ENCODE results near the gene SLC39A11. TPM values are rescaled to one million over a fixed set of nuclear protein-coding genes. Genes with fewer than 3 reads are reported as not detected.
"Not testable (repeated sequence)": the region's sequence is repeated elsewhere in the genome, so short reads cannot be mapped to it uniquely, and the experiment has no call there.

Gene SLC39A11
- total and polyA plus RNA-seq, 2 donors, result 9.4 to 23.8 TPM

- DNase-seq (ENCODE audit: extremely low spot score), result no peak
- no peak overlapping the region for H3K27ac ChIP-seq (ENCODE audit: low read depth)
- H3K36me3 ChIP-seq (ENCODE audit: insufficient read depth), result no peaks in the 10 kb centered on the region
- no peaks in the 10 kb centered on the region for H3K4me1 ChIP-seq (ENCODE audit: insufficient read depth)
- 81% methylated on average over 14 of the region's 14 CpGs for WGBS
- no peak overlapping the region for H3K4me3 ChIP-seq (ENCODE audit: low read depth, low read length)
These were observed 436.2 kb downstream of the SLC39A11 start for GRCh38 chr17:72656130-72656763.

- WGBS, result 90% methylated on average over 12 of the region's 12 CpGs
- Histone ChIP-seq H3K4me1 (ENCODE audit: insufficient read depth) (no peaks in the 10 kb centered on the region), H3K4me3 (ENCODE audit: low read depth, low read length) (no peak overlapping the region), H3K36me3 (ENCODE audit: insufficient read depth) (no peaks in the 10 kb centered on the region), H3K27ac (ENCODE audit: low read depth) (no peak overlapping the region)
- no peak for DNase-seq (ENCODE audit: extremely low spot score)
These were observed 437.8 kb downstream of the SLC39A11 start for GRCh38 chr17:72654706-72655105.

DNA sequence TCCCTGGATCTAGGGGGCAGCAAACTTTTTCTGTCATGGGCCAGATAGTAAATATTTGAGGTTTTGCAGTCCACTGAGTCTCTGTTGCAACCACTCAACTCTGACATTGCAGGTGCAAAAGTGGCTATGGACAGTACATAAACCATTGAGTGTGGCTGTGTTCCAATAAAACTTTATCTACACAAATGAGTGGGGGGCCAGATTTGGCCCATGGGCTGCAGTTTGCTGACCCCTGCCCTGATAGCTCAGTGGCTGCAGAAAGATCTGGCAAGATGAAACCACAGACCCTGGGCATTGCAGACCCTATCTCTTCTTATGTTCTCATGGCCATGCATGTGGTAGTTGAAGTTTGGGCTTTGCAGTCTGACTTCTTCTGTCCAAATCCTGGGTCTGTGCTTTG, 440.5 kb downstream of the SLC39A11 start:
- no peak overlapping the region for H3K27ac ChIP-seq (ENCODE audit: low read depth)
- H3K4me3 ChIP-seq (ENCODE audit: low read depth, low read length), result no peak overlapping the region
- H3K4me1 ChIP-seq (ENCODE audit: insufficient read depth), result no peaks in the 10 kb centered on the region
- no peaks in the 10 kb centered on the region for H3K36me3 ChIP-seq (ENCODE audit: insufficient read depth)
- no peak for DNase-seq (ENCODE audit: extremely low spot score)

GRCh38 chr17:72648702-72649101, 443.8 kb downstream of the SLC39A11 start:
- Histone ChIP-seq H3K27ac (ENCODE audit: low read depth) (no peak overlapping the region), H3K36me3 (ENCODE audit: insufficient read depth) (no peaks in the 10 kb centered on the region), H3K4me1 (ENCODE audit: insufficient read depth) (no peaks in the 10 kb centered on the region), H3K4me3 (ENCODE audit: low read depth, low read length) (no peak overlapping the region)
- DNase-seq (ENCODE audit: extremely low spot score), result no peak
- 96% methylated on average over 11 of the region's 11 CpGs for WGBS

GRCh38 chr17:72646176-72646575, 446.3 kb downstream of the SLC39A11 start:
- Histone ChIP-seq H3K27ac (ENCODE audit: low read depth) (no peak overlapping the region), H3K36me3 (ENCODE audit: insufficient read depth) (no peaks in the 10 kb centered on the region), H3K4me3 (ENCODE audit: low read depth, low read length) (no peak overlapping the region), H3K4me1 (ENCODE audit: insufficient read depth) (no peaks in the 10 kb centered on the region)
- no peak for DNase-seq (ENCODE audit: extremely low spot score)
- WGBS, result 50% methylated on average over 2 of the region's 2 CpGs

GRCh38 chr17:72644492-72644891, 448.0 kb downstream of the SLC39A11 start:
- no peaks in the 10 kb centered on the region for H3K36me3 ChIP-seq (ENCODE audit: insufficient read depth)
- WGBS, result 70% methylated on average over 4 of the region's 4 CpGs
- no peak overlapping the region for H3K4me3 ChIP-seq (ENCODE audit: low read depth, low read length)
- H3K4me1 ChIP-seq (ENCODE audit: insufficient read depth), result no peaks in the 10 kb centered on the region
- no peak for DNase-seq (ENCODE audit: extremely low spot score)
- no peak overlapping the region for H3K27ac ChIP-seq (ENCODE audit: low read depth)

GRCh38 chr17:72643575-72644216, 448.8 kb downstream of the SLC39A11 start:
- 73% methylated on average over 4 of the region's 4 CpGs for WGBS
- Histone ChIP-seq H3K4me3 (ENCODE audit: low read depth, low read length) (no peak overlapping the region), H3K4me1 (ENCODE audit: insufficient read depth) (no peaks in the 10 kb centered on the region), H3K27ac (ENCODE audit: low read depth) (no peak overlapping the region), H3K36me3 (ENCODE audit: insufficient read depth) (no peaks in the 10 kb centered on the region)
- no peak for DNase-seq (ENCODE audit: extremely low spot score)

DNA sequence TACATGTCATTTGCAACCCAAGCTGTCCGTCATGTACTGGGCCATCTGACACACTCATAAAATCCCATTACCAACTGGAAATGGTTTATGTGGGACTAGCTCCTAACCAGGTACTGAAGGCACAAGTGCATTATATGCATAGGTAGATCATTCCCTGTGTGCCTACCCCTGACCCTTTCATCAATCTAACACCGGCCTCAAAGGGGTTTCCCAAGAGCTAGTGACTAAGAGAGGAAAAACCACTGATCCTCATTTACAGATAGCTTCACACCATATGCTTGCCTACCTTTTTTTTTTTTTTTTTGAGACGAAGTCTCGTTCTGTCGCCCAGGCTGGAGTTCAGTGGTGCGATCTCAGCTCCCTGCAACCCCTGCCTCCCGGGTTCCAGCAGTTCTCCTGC, 449.8 kb downstream of the SLC39A11 start:
- no peak for DNase-seq (ENCODE audit: extremely low spot score)
- Histone ChIP-seq H3K27ac (ENCODE audit: low read depth) (no peak overlapping the region), H3K36me3 (ENCODE audit: insufficient read depth) (no peaks in the 10 kb centered on the region), H3K4me1 (ENCODE audit: insufficient read depth) (no peaks in the 10 kb centered on the region), H3K4me3 (ENCODE audit: low read depth, low read length) (no peak overlapping the region)
- WGBS, result 90% methylated on average over 7 of the region's 7 CpGs

GRCh38 chr17:72640415-72641165, 451.9 kb downstream of the SLC39A11 start:
- Histone ChIP-seq H3K27ac (ENCODE audit: low read depth) (peak overlapping the region; percentile 62), H3K36me3 (ENCODE audit: insufficient read depth) (no peaks in the 10 kb centered on the region), H3K4me3 (ENCODE audit: low read depth, low read length) (no peak overlapping the region), H3K4me1 (ENCODE audit: insufficient read depth) (no peaks in the 10 kb centered on the region)
- 26% methylated on average over 61 of the region's 61 CpGs for WGBS
- no peak for DNase-seq (ENCODE audit: extremely low spot score)

DNA sequence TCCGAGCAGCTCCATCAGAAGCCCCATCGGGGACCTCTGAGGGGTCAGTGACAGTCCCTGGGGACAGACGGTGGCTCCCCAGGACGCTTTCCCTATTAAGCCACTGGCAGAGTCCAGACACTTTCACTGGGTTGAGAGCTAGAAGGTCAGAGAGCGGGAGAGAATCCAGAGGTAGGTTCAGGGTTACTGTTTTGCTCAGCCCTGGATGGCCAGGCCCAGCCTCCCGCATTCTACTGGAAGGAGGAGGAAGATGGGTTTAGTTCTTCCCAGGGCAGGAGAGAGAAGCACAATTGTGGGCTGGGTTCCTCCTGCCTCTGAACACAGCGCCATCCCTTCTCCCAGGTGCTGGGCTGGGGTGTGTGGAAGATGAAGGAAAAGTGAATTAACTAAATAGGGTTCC, 452.8 kb downstream of the SLC39A11 start:
- H3K27ac ChIP-seq (ENCODE audit: low read depth), result no peak overlapping the region
- H3K4me3 ChIP-seq (ENCODE audit: low read depth, low read length), result no peak overlapping the region
- H3K36me3 ChIP-seq (ENCODE audit: insufficient read depth), result no peaks in the 10 kb centered on the region
- H3K4me1 ChIP-seq (ENCODE audit: insufficient read depth), result no peaks in the 10 kb centered on the region
- 86% methylated on average over 7 of the region's 7 CpGs for WGBS
- DNase-seq (ENCODE audit: extremely low spot score), result no peak

DNA sequence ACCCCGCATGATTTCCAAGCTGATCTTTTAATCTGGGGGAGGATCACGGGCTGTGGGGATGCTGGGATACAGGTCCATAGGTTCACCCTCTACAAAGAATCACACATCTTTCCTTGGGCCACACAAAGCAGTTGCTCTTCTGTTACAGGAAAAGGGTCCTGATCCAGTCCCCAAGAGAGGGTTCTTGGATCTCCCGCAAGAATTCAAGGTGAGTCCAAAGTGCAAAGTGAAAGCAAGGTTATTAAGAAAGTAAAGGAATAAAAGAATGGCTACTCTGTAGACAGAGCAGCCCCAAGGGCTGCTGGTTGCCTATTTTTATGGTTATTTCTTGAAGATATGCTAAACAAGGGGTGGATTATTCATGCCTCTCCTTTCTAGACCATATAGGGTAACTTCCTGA, 453.6 kb downstream of the SLC39A11 start:
- not testable (repeated sequence) for H3K4me3 ChIP-seq (ENCODE audit: low read depth, low read length); DNase-seq (ENCODE audit: extremely low spot score); H3K27ac ChIP-seq (ENCODE audit: low read depth); H3K4me1 ChIP-seq (ENCODE audit: insufficient read depth); H3K36me3 ChIP-seq (ENCODE audit: insufficient read depth)
- WGBS, result 95% methylated on average over 3 of the region's 3 CpGs

- Histone ChIP-seq H3K27ac (ENCODE audit: low read depth) (no peak overlapping the region), H3K36me3 (ENCODE audit: insufficient read depth) (no peaks in the 10 kb centered on the region), H3K4me1 (ENCODE audit: insufficient read depth) (no peaks in the 10 kb centered on the region), H3K4me3 (ENCODE audit: low read depth, low read length) (no peak overlapping the region)
- WGBS, result 58% methylated on average over 14 of the region's 14 CpGs
- DNase-seq (ENCODE audit: extremely low spot score), result no peak
These were observed 457.4 kb downstream of the SLC39A11 start for GRCh38 chr17:72635034-72635635.

GRCh38 chr17:72634621-72635020, 457.9 kb downstream of the SLC39A11 start:
- Histone ChIP-seq H3K27ac (ENCODE audit: low read depth) (no peak overlapping the region), H3K4me1 (ENCODE audit: insufficient read depth) (no peaks in the 10 kb centered on the region), H3K36me3 (ENCODE audit: insufficient read depth) (no peaks in the 10 kb centered on the region), H3K4me3 (ENCODE audit: low read depth, low read length) (no peak overlapping the region)
- WGBS, result 64% methylated on average over 7 of the region's 7 CpGs
- DNase-seq (ENCODE audit: extremely low spot score), result no peak

Data from urinary bladder (tissue), 4 donors.